ENCODE results near the gene ZNFX1.

GRCh38 chr20:49210757-49211110, 67.1 kb downstream of the ZNFX1 start:
- TF ChIP-seq CTCF (IDR thresholded peaks at IDR 0.05) (no peak), POLR2A (IDR thresholded peaks at IDR 0.05) (no peak)

Measured in heart left ventricle (tissue), 13 donors.